Measurements from ENCODE around the gene PRTG. TPM values are rescaled to one million over a fixed set of nuclear protein-coding genes. Genes with fewer than 3 reads are reported as not detected.

The PRTG gene
- total and polyA plus RNA-seq, 4 donors, result 0.05 to 2.4 (median 0.25) TPM

DNA sequence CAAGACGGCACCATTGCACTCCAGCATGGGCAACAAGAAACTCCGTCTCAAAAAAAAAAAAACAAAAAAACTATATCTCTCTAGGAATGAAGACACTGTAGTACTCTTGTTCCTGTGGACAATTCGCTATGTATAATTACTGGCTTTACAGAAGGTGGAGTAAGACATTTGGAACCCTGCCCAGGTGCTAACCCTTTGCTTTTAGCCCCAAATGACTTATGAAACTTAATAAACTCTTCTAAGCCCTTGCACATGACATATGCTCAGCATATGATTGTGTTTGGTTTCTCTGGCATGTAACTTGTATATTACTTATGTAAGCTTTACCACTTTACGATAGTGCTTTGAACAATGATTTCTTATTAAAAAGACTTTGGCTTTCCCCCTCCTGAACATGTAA, 27.3 kb upstream of the PRTG start:
- TF ChIP-seq NR2F2 (IDR thresholded peaks at IDR 0.05) (no peak), RXRA (IDR thresholded peaks at IDR 0.05) (no peak), HNF4G (IDR thresholded peaks at IDR 0.05) (no peak), YY1 (IDR thresholded peaks at IDR 0.05) (no peak), FOXA1 (IDR thresholded peaks at IDR 0.05) (no peak), TAF1 (conservative IDR thresholded peaks at IDR 0.05) (no peak), GABPA (IDR thresholded peaks at IDR 0.05 in 1 of 2, conservative IDR thresholded peaks at IDR 0.05 in 1 of 2) (no peak), HNF4A (conservative IDR thresholded peaks at IDR 0.05) (no peak)
- TF ChIP-seq, protein P1, sequence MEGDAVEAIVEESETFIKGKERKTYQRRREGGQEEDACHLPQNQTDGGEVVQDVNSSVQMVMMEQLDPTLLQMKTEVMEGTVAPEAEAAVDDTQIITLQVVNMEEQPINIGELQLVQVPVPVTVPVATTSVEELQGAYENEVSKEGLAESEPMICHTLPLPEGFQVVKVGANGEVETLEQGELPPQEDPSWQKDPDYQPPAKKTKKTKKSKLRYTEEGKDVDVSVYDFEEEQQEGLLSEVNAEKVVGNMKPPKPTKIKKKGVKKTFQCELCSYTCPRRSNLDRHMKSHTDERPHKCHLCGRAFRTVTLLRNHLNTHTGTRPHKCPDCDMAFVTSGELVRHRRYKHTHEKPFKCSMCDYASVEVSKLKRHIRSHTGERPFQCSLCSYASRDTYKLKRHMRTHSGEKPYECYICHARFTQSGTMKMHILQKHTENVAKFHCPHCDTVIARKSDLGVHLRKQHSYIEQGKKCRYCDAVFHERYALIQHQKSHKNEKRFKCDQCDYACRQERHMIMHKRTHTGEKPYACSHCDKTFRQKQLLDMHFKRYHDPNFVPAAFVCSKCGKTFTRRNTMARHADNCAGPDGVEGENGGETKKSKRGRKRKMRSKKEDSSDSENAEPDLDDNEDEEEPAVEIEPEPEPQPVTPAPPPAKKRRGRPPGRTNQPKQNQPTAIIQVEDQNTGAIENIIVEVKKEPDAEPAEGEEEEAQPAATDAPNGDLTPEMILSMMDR (IDR thresholded peaks at IDR 0.05; ENCODE audit: low read depth, low read length, missing input control), result no peak
- TF ChIP-seq, protein P2, sequence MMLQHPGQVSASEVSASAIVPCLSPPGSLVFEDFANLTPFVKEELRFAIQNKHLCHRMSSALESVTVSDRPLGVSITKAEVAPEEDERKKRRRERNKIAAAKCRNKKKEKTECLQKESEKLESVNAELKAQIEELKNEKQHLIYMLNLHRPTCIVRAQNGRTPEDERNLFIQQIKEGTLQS (IDR thresholded peaks at IDR 0.05), result no peak
- TF ChIP-seq, protein P3, sequence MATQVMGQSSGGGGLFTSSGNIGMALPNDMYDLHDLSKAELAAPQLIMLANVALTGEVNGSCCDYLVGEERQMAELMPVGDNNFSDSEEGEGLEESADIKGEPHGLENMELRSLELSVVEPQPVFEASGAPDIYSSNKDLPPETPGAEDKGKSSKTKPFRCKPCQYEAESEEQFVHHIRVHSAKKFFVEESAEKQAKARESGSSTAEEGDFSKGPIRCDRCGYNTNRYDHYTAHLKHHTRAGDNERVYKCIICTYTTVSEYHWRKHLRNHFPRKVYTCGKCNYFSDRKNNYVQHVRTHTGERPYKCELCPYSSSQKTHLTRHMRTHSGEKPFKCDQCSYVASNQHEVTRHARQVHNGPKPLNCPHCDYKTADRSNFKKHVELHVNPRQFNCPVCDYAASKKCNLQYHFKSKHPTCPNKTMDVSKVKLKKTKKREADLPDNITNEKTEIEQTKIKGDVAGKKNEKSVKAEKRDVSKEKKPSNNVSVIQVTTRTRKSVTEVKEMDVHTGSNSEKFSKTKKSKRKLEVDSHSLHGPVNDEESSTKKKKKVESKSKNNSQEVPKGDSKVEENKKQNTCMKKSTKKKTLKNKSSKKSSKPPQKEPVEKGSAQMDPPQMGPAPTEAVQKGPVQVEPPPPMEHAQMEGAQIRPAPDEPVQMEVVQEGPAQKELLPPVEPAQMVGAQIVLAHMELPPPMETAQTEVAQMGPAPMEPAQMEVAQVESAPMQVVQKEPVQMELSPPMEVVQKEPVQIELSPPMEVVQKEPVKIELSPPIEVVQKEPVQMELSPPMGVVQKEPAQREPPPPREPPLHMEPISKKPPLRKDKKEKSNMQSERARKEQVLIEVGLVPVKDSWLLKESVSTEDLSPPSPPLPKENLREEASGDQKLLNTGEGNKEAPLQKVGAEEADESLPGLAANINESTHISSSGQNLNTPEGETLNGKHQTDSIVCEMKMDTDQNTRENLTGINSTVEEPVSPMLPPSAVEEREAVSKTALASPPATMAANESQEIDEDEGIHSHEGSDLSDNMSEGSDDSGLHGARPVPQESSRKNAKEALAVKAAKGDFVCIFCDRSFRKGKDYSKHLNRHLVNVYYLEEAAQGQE (IDR thresholded peaks at IDR 0.05), result no peak
- TF ChIP-seq, protein P4, sequence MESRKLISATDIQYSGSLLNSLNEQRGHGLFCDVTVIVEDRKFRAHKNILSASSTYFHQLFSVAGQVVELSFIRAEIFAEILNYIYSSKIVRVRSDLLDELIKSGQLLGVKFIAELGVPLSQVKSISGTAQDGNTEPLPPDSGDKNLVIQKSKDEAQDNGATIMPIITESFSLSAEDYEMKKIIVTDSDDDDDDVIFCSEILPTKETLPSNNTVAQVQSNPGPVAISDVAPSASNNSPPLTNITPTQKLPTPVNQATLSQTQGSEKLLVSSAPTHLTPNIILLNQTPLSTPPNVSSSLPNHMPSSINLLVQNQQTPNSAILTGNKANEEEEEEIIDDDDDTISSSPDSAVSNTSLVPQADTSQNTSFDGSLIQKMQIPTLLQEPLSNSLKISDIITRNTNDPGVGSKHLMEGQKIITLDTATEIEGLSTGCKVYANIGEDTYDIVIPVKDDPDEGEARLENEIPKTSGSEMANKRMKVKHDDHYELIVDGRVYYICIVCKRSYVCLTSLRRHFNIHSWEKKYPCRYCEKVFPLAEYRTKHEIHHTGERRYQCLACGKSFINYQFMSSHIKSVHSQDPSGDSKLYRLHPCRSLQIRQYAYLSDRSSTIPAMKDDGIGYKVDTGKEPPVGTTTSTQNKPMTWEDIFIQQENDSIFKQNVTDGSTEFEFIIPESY (IDR thresholded peaks at IDR 0.05), result no peak
- TF ChIP-seq, protein P5, sequence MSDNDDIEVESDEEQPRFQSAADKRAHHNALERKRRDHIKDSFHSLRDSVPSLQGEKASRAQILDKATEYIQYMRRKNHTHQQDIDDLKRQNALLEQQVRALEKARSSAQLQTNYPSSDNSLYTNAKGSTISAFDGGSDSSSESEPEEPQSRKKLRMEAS (IDR thresholded peaks at IDR 0.05), result no peak
- Histone ChIP-seq H3K4me1 (ENCODE audit: control insufficient read depth in 4 of 4, insufficient read depth in 4 of 4, low read length in 3 of 4) (no peaks in the 10 kb centered on the region), H3K9ac (ENCODE audit: low read depth in 1 of 2, low read length in 2 of 2) (no peak overlapping the region), H3K9me3 (ENCODE audit: control insufficient read depth in 4 of 4, low read length in 3 of 4) (no peaks in the 10 kb centered on the region), H3K27ac (ENCODE audit: low read depth in 1 of 2, low read length in 2 of 2) (no peak overlapping the region), H3K27me3 (ENCODE audit: control insufficient read depth in 4 of 4, insufficient read depth in 4 of 4, low read length in 3 of 4) (no peaks in the 10 kb centered on the region), H3K36me3 (ENCODE audit: control insufficient read depth in 4 of 4, insufficient read depth in 3 of 4, low read depth in 1 of 4, low read length in 3 of 4) (peaks cover 0 to 3% (median 0%) of the 10 kb centered on the region in 4 donors), H3K4me3 (ENCODE audit: low read depth in 1 of 3, low read length in 3 of 3) (no peak overlapping the region)
- DNase-seq (ENCODE audit: low spot score), result no peak
- 83% methylated on average over 4 of the region's 4 CpGs for WGBS

DNA sequence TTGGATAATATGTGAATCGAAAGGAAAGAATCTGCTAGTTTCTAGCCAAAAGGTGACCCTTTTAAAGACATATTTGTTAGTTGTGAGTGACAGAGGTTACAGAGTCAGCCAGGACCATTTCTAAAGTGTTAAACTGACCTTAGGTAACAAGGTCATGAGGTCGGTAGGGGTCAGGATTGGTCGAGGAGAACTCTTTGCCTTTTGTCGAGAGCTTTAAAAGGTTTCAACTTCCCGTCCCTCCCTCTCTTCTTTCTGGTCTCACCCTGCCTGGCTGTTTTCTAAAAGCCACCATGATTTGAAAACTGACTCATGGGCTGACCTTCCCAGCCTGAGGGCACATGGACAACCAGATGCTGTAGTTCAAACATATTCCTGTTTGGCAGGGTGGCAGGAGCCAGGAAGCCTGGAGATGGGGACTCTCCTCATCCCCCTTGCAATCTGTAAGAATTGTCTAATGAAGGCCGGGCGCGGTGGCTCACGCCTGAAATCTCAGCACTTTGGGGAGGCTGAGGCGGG, 25.8 kb upstream of the PRTG start:
- H3K9me3 ChIP-seq (ENCODE audit: control insufficient read depth in 4 of 4, low read length in 3 of 4), result no peaks in the 10 kb centered on the region
- H3K27ac ChIP-seq (ENCODE audit: low read depth in 1 of 2, low read length in 2 of 2), result no peak overlapping the region
- no peaks in the 10 kb centered on the region for H3K4me1 ChIP-seq (ENCODE audit: control insufficient read depth in 4 of 4, insufficient read depth in 4 of 4, low read length in 3 of 4)
- H3K36me3 ChIP-seq (ENCODE audit: control insufficient read depth in 4 of 4, insufficient read depth in 3 of 4, low read depth in 1 of 4, low read length in 3 of 4), result peaks cover 0 to 3% (median 0%) of the 10 kb centered on the region in 4 donors
- no peak overlapping the region for H3K4me3 ChIP-seq (ENCODE audit: low read depth in 1 of 3, low read length in 3 of 3)
- no peak overlapping the region for H3K9ac ChIP-seq (ENCODE audit: low read depth in 1 of 2, low read length in 2 of 2)
- no peaks in the 10 kb centered on the region for H3K27me3 ChIP-seq (ENCODE audit: control insufficient read depth in 4 of 4, insufficient read depth in 4 of 4, low read length in 3 of 4)
- DNase-seq (ENCODE audit: low spot score), result no peak
- 72% methylated on average over 10 of the region's 10 CpGs for WGBS
- TF ChIP-seq RAD21 (IDR thresholded peaks at IDR 0.05) (no peak), YY1 (IDR thresholded peaks at IDR 0.05) (no peak), HNF4A (conservative IDR thresholded peaks at IDR 0.05) (no peak), NR2F2 (IDR thresholded peaks at IDR 0.05) (no peak), TAF1 (conservative IDR thresholded peaks at IDR 0.05) (no peak), GABPA (IDR thresholded peaks at IDR 0.05 in 1 of 2, conservative IDR thresholded peaks at IDR 0.05 in 1 of 2) (no peak), JUND (IDR thresholded peaks at IDR 0.05) (no peak), RXRA (IDR thresholded peaks at IDR 0.05) (no peak), FOXA2 (IDR thresholded peaks at IDR 0.05) (no peak), FOXA1 (IDR thresholded peaks at IDR 0.05) (no peak), EGR1 (IDR thresholded peaks at IDR 0.05; ENCODE audit: low read depth in 2 of 2) (no peak)
- TF ChIP-seq, protein P3 (IDR thresholded peaks at IDR 0.05), result no peak
- TF ChIP-seq, protein P2 (IDR thresholded peaks at IDR 0.05), result no peak
- TF ChIP-seq, protein P5 (IDR thresholded peaks at IDR 0.05), result no peak
